ENCODE data around the gene PRRG4. TPM values are rescaled to one million over a fixed set of nuclear protein-coding genes. Genes with fewer than 3 reads are reported as not detected.

PRRG4 gene
- total RNA-seq, 3 donors from 2014 or later, result 8.6 to 18.9 (median 15.1) TPM

GRCh38 chr11:32817181-32817851, 12.4 kb upstream of the PRRG4 start:
- Histone ChIP-seq H3K9me3 (no peaks in the 10 kb centered on the region), H3K4me3 (no peak overlapping the region), H3K4me1 (ENCODE audit: low read depth) (no peaks in the 10 kb centered on the region), H3K36me3 (ENCODE audit: low read depth) (no peaks in the 10 kb centered on the region)
- ATAC-seq (no peak), DNase-seq (no peak)
- no peak for TF ChIP-seq CTCF (IDR thresholded peaks at IDR 0.05)
- intact Hi-C loops (cut with DNase I, micrococcal nuclease), result no loop called here

- DNase-seq, result no peak
- no peak for TF ChIP-seq CTCF (IDR thresholded peaks at IDR 0.05)
- intact Hi-C loops (cut with DNase I, micrococcal nuclease), result no loop called here
- H3K4me1 ChIP-seq (ENCODE audit: low read depth), result no peaks in the 10 kb centered on the region
- no peaks in the 10 kb centered on the region for H3K9me3 ChIP-seq
- no peak for ATAC-seq
- H3K4me3 ChIP-seq, result no peak overlapping the region
- H3K36me3 ChIP-seq (ENCODE audit: low read depth), result no peaks in the 10 kb centered on the region
These were observed 11.9 kb upstream of the PRRG4 start for GRCh38 chr11:32817852-32818183.

- H3K36me3 ChIP-seq (ENCODE audit: low read depth), result no peaks in the 10 kb centered on the region
- H3K9me3 ChIP-seq, result no peaks in the 10 kb centered on the region
- TF ChIP-seq CTCF (IDR thresholded peaks at IDR 0.05), result no peak
- H3K4me3 ChIP-seq, result no peak overlapping the region
- DNase-seq (no peak), ATAC-seq (no peak)
- H3K4me1 ChIP-seq (ENCODE audit: low read depth), result no peaks in the 10 kb centered on the region
- intact Hi-C loops (cut with DNase I, micrococcal nuclease), result no loop called here
These were observed 10.5 kb upstream of the PRRG4 start for GRCh38 chr11:32819187-32819586.

GRCh38 chr11:32820497-32820896, 9.2 kb upstream of the PRRG4 start:
- TF ChIP-seq CTCF (IDR thresholded peaks at IDR 0.05), result no peak
- intact Hi-C loops (cut with DNase I, micrococcal nuclease), result no loop called here

GRCh38 chr11:32821517-32821916, 8.2 kb upstream of the PRRG4 start:
- DNase-seq (no peak), ATAC-seq (no peak)
- no peak for TF ChIP-seq CTCF (IDR thresholded peaks at IDR 0.05)
- no peaks in the 10 kb centered on the region for H3K9me3 ChIP-seq
- no peak overlapping the region for H3K4me3 ChIP-seq
- no peaks in the 10 kb centered on the region for H3K36me3 ChIP-seq (ENCODE audit: low read depth)
- no peaks in the 10 kb centered on the region for H3K4me1 ChIP-seq (ENCODE audit: low read depth)
- intact Hi-C loops (cut with DNase I, micrococcal nuclease), result no loop called here

More at GRCh38 chr11:32820497-32820896, 9.2 kb upstream of the PRRG4 start:
- DNase-seq (no peak), ATAC-seq (no peak)
- no peaks in the 10 kb centered on the region for H3K4me1 ChIP-seq (ENCODE audit: low read depth)
- H3K4me3 ChIP-seq, result no peak overlapping the region
- no peaks in the 10 kb centered on the region for H3K9me3 ChIP-seq
- H3K36me3 ChIP-seq (ENCODE audit: low read depth), result no peaks in the 10 kb centered on the region

Data from mucosa of descending colon (tissue), 3 donors.